ENCODE measurements around the gene C16orf92.

C16orf92 gene, protein sequence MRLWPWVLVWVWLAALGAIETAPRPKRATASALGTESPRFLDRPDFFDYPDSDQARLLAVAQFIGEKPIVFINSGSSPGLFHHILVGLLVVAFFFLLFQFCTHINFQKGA

DNA sequence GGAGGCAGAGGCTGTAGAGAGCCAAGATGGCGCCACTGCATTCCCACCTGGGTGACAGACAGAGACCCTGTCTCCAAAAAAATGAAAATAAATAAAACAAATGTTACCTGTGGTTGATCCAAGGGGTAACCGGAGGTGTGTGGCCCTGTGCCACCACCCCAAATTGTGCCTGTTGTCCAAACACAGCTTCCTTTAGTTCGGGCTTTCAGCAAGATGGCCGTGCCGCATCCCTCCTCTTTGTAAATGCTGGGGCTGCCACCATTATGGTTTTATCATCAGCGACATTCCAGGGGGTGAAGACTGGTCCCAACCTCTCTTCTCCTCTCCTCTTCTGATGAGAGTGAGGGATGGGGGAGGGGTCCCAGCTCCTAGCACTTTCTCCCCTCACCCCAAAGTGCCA is at the start of gene C16orf92:
Gene C16orf92, plus strand, starts transcription at position 312 of the 400 bp plus-strand sequence. CDS start 143 bp downstream, outside the sequence.
- in situ Hi-C loops (cut with HindIII; ENCODE audit: low sequenced_read_pairs): no loop called here

DNA sequence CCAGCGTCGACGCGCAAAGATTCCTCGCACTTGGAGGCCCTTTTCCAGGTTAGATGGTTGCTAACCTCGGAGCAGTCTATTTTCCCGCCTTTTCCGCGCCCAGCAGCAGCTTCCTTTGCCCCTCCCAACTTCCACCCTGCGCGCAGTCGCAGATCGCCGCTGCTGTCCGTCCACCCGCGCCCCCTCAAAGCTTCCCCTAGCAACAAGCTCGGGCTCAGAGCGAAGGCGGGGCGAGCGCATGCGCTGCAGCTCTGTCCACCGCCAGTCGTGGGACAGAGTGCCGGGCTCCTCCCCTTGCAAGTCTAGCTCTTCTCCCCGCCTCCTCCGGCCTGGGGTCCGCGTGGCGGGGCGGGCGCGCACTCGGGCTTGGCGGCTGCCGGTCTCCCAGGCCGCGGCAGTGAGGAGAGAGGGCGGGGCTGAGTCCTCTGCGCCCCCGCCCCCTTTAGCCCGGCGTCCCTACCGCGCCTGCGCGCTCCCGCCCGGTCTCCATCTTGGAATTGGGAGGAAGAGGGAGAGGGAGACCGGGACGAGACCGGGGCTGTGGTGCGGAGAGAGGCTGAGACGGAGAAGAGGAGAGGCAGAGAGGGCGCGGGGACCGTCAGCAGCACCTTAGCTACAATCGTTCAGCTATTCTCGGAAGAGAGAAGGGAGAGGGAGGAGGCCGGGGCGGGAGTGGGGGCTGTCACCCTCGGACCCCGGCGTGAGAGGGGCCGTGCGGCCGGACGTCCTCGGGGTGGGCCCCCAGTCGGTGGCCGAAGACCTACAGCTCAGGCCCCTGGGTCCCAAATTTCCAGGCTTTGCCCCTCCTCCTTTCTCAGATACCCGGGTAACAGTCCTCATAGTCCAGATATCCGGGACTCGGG is 49.4 kb upstream of the C16orf92 start, which contains the start of gene TAOK2:
Gene TAOK2, plus strand, starts transcription at position 485 of the 863 bp plus-strand sequence. CDS start 3,905 bp downstream, outside the sequence.
- in situ Hi-C loops (cut with HindIII; ENCODE audit: low sequenced_read_pairs): no loop called here

GRCh38 chr16:29974291-29975133 is 48.5 kb upstream of the C16orf92 start:
- in situ Hi-C loops (cut with HindIII; ENCODE audit: low sequenced_read_pairs): no loop called here

- in situ Hi-C loops (cut with HindIII; ENCODE audit: low sequenced_read_pairs): no loop called here
These were observed 47.9 kb upstream of the C16orf92 start for GRCh38 chr16:29975134-29975538.

DNA sequence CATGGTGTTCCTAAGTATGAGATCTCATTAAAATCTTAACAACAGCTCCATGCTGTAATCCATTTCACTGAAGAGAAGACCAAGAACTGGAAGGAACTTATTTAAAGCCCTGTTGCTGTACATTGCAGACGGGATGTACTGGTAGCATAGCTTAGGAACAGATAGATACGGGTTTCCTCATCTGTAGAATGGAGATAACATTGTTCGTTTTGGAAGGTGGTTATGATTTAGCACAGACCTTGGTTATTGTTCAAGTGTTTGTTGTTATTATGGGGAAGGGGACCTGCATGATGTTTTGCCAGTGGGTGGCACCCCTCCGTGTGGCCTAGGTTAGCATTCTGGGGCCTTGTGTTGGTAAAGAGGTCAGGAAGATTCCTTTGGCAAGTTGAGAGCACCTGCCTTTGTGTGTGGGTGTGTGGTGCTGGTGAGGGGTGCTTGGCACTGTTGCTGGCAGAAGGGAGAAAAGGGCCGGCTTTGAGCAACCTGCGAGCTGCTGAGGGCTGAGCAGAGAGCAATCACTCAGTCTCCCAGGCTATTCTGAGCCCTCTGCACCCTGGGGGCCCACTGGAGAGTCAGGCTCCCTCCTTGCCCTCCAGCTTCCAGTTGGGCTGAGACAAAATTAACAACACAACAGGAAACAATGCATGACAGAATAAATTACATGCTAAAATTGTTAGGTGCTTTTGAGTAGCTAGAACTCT is 47.0 kb upstream of the C16orf92 start:
- in situ Hi-C loops (cut with HindIII; ENCODE audit: low sequenced_read_pairs): no loop called here

- in situ Hi-C loops (cut with HindIII; ENCODE audit: low sequenced_read_pairs): no loop called here
These were observed 45.8 kb upstream of the C16orf92 start for GRCh38 chr16:29977063-29977825.

DNA sequence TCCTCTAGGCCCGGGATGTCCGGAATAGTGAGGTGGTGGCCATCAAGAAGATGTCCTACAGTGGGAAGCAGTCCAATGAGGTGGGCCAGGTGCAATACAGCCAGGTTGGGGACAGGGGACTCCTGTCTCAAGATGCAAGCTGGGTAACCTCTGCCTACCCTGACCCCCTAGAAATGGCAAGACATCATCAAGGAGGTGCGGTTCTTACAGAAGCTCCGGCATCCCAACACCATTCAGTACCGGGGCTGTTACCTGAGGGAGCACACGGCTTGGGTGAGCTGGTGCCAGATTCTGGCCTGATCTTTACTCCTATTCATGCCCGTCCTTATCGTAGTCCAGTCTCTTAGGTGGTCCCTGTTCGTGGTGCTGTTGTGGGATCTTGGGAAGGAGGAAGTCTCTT is 44.9 kb upstream of the C16orf92 start:
- in situ Hi-C loops (cut with HindIII; ENCODE audit: low sequenced_read_pairs): no loop called here

DNA sequence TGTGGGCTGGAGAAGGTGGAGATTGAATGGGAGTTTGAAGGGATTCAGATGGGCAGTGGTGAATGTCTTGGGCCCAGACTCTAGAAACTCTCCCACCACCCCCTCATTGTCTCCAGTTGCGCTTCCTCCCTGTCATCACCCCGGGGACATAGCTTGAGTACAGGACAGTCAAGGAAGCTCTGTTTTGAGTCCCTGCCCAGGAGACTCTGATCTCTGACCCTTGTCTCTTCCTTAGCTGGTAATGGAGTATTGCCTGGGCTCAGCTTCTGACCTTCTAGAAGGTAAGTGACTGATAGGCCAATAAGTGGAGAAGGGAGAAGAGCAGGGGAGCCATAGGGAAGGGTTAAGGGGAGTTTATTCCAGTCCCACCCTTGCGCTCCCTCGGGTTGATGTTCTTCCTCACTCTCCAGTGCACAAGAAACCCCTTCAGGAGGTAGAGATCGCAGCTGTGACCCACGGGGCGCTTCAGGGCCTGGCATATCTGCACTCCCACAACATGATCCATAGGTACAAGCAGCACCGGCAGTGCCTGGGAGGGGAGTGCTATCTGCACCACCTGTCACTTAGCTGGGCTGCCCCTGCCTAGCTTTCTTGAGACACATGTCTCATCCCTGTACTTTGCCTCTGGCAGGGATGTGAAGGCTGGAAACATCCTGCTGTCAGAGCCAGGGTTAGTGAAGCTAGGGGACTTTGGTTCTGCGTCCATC is 44.3 kb upstream of the C16orf92 start:
- in situ Hi-C loops (cut with HindIII; ENCODE audit: low sequenced_read_pairs): no loop called here

DNA sequence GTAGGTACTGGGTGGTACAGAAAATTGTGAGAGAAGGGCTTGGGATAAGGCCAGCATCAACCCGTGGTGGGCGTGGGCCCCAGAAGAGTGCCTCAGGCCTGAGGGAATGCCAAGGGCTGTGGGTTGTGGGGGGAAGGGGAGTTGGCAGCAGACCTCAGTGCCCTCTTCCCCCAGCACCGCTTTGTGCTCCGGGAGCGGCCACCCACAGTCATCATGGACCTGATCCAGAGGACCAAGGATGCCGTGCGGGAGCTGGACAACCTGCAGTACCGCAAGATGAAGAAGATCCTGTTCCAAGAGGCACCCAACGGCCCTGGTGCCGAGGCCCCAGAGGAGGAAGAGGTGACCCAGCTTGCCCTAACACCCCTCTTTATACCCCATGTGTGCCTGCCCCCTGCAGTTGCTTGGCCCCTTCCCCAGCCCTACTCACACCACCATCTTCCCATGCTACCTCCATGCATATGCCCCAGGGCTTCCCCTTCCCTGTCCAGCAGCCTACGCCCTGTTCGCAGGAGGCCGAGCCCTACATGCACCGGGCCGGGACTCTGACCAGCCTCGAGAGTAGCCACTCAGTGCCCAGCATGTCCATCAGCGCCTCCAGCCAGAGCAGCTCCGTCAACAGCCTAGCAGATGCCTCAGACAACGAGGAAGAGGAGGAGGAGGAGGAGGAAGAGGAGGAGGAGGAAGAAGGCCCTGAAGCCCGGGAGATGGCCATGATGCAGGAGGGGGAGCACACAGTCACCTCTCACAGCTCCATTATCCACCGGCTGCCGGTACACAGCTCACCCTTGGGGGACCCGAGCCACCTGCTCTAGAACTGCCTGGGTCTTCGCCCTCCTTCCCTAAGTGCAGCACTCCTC is 40.2 kb upstream of the C16orf92 start:
- in situ Hi-C loops (cut with HindIII; ENCODE audit: low sequenced_read_pairs): no loop called here

GRCh38 chr16:29983420-29984136 is 39.4 kb upstream of the C16orf92 start:
- in situ Hi-C loops (cut with HindIII; ENCODE audit: low sequenced_read_pairs): no loop called here

- in situ Hi-C loops (cut with HindIII; ENCODE audit: low sequenced_read_pairs): no loop called here
These were observed 38.7 kb upstream of the C16orf92 start for GRCh38 chr16:29984137-29984763.

DNA sequence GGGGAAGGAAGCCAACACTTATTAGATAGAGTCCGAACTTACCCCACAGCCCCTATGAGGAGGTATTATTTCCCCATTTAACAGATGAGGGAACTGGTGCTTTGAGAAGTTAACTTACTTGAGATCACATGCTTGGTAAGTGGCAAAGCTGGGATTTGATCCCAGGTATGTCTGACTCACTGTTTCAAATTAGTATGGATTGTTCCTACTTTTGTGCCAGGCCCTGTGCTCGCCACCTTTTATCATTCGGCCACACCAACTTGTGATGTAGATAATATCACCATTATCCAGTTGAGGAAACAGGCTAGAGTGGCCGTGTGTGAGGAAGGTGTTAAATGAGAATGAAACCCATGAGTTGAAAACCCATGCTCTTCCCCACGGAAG is 38.2 kb upstream of the C16orf92 start:
- in situ Hi-C loops (cut with HindIII; ENCODE audit: low sequenced_read_pairs): no loop called here

- in situ Hi-C loops (cut with HindIII; ENCODE audit: low sequenced_read_pairs): no loop called here
These were observed 37.7 kb upstream of the C16orf92 start for GRCh38 chr16:29985271-29985811.

DNA sequence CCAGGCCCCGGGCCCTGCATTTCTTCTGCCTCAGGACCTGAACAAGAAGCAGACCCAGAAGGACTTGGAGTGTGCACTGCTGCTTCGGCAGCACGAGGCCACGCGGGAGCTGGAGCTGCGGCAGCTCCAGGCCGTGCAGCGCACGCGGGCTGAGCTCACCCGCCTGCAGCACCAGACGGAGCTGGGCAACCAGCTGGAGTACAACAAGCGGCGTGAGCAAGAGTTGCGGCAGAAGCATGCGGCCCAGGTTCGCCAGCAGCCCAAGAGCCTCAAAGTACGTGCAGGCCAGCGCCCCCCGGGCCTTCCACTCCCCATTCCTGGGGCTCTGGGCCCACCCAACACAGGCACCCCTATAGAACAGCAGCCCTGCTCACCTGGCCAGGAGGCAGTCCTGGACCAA is 36.8 kb upstream of the C16orf92 start:
- in situ Hi-C loops (cut with HindIII; ENCODE audit: low sequenced_read_pairs): no loop called here

GRCh38 chr16:29986931-29987330 is 36.1 kb upstream of the C16orf92 start:
- in situ Hi-C loops (cut with HindIII; ENCODE audit: low sequenced_read_pairs): no loop called here

DNA sequence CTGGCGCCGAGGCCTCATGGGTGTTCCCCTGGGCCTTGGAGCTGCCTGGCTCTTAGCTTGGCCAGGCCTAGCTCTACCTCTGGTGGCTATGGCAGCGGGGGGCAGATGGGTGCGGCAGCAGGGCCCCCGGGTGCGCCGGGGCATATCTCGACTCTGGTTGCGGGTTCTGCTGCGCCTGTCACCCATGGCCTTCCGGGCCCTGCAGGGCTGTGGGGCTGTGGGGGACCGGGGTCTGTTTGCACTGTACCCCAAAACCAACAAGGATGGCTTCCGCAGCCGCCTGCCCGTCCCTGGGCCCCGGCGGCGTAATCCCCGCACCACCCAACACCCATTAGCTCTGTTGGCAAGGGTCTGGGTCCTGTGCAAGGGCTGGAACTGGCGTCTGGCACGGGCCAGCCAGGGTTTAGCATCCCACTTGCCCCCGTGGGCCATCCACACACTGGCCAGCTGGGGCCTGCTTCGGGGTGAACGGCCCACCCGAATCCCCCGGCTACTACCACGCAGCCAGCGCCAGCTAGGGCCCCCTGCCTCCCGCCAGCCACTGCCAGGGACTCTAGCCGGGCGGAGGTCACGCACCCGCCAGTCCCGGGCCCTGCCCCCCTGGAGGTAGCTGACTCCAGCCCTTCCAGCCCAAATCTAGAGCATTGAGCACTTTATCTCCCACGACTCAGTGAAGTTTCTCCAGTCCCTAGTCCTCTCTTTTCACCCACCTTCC is 35.5 kb upstream of the C16orf92 start:
- in situ Hi-C loops (cut with HindIII; ENCODE audit: low sequenced_read_pairs): no loop called here

All from DLD1 (cell line).